Measurements from ENCODE around the gene EID3. TPM values are rescaled to one million over a fixed set of nuclear protein-coding genes. Genes with fewer than 3 reads are reported as not detected.

EID3 gene
- total and polyA plus RNA-seq, 4 donors = 0.89 to 16.6 (median 4.5) TPM

DNA sequence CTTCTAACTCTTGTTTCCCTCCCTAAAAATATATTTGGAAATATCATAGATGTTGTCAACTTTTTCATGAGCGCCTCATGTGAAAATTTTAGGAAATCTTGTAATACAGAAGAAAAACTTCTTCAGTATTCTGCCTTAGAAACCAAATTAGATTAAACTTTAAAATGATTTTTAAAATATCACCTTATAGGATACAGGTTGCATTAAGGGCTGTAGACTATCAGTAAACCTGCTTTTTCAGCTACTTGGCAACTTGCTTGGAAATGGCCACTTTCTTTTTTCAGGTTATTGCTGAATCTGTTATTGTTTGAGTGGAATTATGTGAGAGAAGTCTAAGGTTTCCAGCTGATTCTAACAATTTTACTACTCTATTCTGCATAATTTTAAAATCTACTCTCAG, 9.1 kb downstream of the EID3 start:
- ATAC-seq (ENCODE audit: insufficient read depth, low FRiP score) (no peak), DNase-seq (no peak)
- Histone ChIP-seq H3K9me3 (ENCODE audit: control insufficient read depth in 4 of 4, insufficient read depth in 3 of 4, low read length in 3 of 4) (no peaks in the 10 kb centered on the region), H3K36me3 (ENCODE audit: control insufficient read depth in 4 of 4, insufficient read depth in 4 of 4, low read length in 4 of 4) (peaks cover 19 to 34% (median 25%) of the 10 kb centered on the region in 4 donors), H3K9ac (ENCODE audit: insufficient read depth in 1 of 2, low read length in 2 of 2) (no peak overlapping the region), H3K27ac (ENCODE audit: low read depth in 1 of 2, low read length in 1 of 2) (no peak overlapping the region), H3K27me3 (ENCODE audit: control insufficient read depth in 3 of 3, insufficient read depth in 3 of 3, low read length in 2 of 3) (no peaks in the 10 kb centered on the region), H3K4me3 (no peak overlapping the region), H3K4me1 (ENCODE audit: control insufficient read depth in 5 of 5, insufficient read depth in 5 of 5, low read length in 5 of 5) (peaks cover 0 to 3% (median 0%) of the 10 kb centered on the region in 5 donors)
- 100% methylated on average over 1 of the region's 1 CpG for WGBS, 2 donors
- no peak for TF ChIP-seq CTCF (IDR thresholded peaks at IDR 0.05; ENCODE audit: control extremely low read depth, extremely low read depth)

DNA sequence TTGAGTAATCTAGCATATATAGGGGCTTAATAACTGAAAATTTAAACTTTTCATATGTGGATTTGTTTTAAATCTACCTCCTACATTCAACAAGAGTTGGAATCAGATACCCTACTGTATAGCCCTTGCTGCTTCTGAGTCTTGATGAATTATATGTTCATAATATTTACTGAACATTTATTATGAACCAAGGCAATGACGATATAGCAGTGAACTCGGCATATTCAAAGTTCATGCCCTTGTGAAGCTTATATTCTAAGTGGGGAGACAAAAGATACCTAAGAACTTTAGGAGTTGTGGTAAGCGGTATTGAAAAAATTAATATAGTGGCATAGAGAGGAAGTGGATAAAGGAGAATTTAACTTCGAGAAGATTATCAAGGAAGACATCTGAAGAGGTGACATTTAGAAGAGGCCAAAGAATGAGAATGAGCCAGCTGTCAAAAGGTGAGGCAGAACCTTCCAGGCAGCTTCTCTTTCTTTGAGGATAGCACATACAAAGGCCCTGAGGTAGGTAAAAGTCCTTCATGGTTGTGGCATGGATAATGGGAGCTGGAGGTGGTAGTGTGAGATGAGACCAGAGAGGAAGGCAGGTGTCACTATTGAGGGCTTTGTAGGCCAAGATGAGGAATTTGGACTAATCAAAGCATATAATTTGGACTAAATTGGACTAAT, 10.2 kb downstream of the EID3 start:
- Histone ChIP-seq H3K9ac (ENCODE audit: insufficient read depth in 1 of 2, low read length in 2 of 2) (no peak overlapping the region), H3K4me3 (no peak overlapping the region), H3K4me1 (ENCODE audit: control insufficient read depth in 5 of 5, insufficient read depth in 5 of 5, low read length in 5 of 5) (peaks cover 0 to 3% (median 0%) of the 10 kb centered on the region in 5 donors), H3K36me3 (ENCODE audit: control insufficient read depth in 4 of 4, insufficient read depth in 4 of 4, low read length in 4 of 4) (peaks cover 19 to 37% (median 26%) of the 10 kb centered on the region in 4 donors), H3K27me3 (ENCODE audit: control insufficient read depth in 3 of 3, insufficient read depth in 3 of 3, low read length in 2 of 3) (no peaks in the 10 kb centered on the region), H3K9me3 (ENCODE audit: control insufficient read depth in 4 of 4, insufficient read depth in 3 of 4, low read length in 3 of 4) (no peaks in the 10 kb centered on the region), H3K27ac (ENCODE audit: low read depth in 1 of 2, low read length in 1 of 2) (no peak overlapping the region)
- 69 to 72% methylated on average over 4 of the region's 4 CpGs for WGBS, 2 donors
- ATAC-seq (ENCODE audit: insufficient read depth, low FRiP score) = no peak
- TF ChIP-seq CTCF (IDR thresholded peaks at IDR 0.05; ENCODE audit: control extremely low read depth, extremely low read depth) = no peak
- DNase-seq = no peak

DNA sequence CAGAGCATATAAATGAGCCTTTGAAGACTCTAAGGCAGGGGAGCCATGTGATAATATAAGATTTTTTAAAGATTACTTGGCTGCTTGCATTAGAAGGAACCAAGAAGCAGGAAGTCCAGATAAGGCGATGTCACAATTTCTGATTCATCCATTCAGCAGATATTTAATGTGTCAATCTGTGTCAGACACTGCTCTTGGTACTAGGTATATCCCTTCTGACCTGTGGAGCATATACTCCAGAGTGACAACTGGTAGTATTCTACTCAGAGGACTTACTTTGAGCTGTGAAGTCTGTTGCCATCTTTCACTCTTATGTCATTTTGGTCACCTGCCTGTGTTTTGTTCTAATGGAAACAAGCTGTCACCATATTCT, 10.7 kb downstream of the EID3 start:
- no peak for ATAC-seq (ENCODE audit: insufficient read depth, low FRiP score)
- Histone ChIP-seq H3K4me1 (ENCODE audit: control insufficient read depth in 5 of 5, insufficient read depth in 5 of 5, low read length in 5 of 5) (peaks cover 0 to 3% (median 0%) of the 10 kb centered on the region in 5 donors), H3K27me3 (ENCODE audit: control insufficient read depth in 3 of 3, insufficient read depth in 3 of 3, low read length in 2 of 3) (no peaks in the 10 kb centered on the region), H3K4me3 (no peak overlapping the region), H3K9me3 (ENCODE audit: control insufficient read depth in 4 of 4, insufficient read depth in 3 of 4, low read length in 3 of 4) (no peaks in the 10 kb centered on the region), H3K9ac (ENCODE audit: insufficient read depth in 1 of 2, low read length in 2 of 2) (no peak overlapping the region), H3K36me3 (ENCODE audit: control insufficient read depth in 4 of 4, insufficient read depth in 4 of 4, low read length in 4 of 4) (peaks cover 24 to 39% (median 26%) of the 10 kb centered on the region in 4 donors), H3K27ac (ENCODE audit: low read depth in 1 of 2, low read length in 1 of 2) (no peak overlapping the region)
- no peak for DNase-seq
- no peak for TF ChIP-seq CTCF (IDR thresholded peaks at IDR 0.05; ENCODE audit: control extremely low read depth, extremely low read depth)
- 72 to 88% methylated on average over 1 of the region's 1 CpG for WGBS, 2 donors

Measured in lung (tissue), 12 donors.